SH-SY5Y (cell line): ENCODE measurements around the gene PYGO1.

ENCODE experiments used
- GATA2 ChIP-seq: IDR thresholded peaks from 2 replicates; pipeline ENCODE4 v1.6.1; 2011; ENCODE audit warnings: mild to moderate bottlenecking, low read depth, low read length
- GATA3 ChIP-seq: IDR thresholded peaks from 2 replicates; pipeline ENCODE4 v1.6.1; 2011; ENCODE audit warnings: low read depth, mild to moderate bottlenecking, low read length, moderate library complexity

DNA sequence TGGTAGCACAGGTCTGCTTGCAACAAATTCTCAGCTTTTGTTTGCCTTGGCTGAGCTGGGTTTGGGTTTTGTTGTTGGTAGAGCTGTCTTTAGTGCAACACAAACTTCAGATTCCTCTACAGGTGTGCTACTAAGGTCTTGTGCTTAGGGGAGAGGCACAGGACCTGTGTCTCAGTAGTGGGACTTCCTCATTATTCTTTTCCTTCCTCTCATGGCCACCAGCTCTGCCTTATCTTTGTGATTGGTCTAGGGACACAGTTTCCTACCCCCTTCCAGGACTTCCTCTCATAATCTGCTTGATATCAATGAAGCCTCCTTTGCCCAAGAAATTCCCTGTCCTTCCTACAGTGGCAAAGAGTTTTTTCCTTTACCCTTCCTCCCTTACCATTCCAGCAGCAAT, 55.2 kb downstream of the PYGO1 start:
- TF ChIP-seq GATA2, result no peak
- TF ChIP-seq GATA3, result no peak
